ENCODE results near the gene TTYH1.

DNA sequence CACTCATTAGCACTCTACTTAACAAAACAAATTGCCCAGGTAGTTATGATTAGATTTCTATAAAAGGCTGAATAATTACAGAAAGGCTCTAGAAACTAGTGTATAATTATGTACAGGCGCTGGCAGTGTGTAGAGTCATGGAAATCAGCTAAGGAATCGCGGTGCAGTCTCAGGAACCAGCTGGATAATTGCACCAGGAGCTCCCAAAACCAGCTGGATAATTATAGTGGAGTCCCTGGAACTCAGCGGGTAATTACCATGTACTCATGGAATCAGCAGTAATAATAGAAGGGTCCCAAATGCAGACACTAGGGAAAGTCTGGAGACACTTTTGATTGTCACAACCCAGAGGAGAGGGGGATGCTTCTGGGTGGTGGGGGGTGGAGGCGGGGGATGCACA lies 23.2 kb upstream of the TTYH1 start:
- TF ChIP-seq CTCF (IDR thresholded peaks at IDR 0.05): no peak
- no peak for TF ChIP-seq MAFK (IDR thresholded peaks at IDR 0.05; ENCODE audit: partially characterized antibody)
- TF ChIP-seq RARB (CRISPR knock-in tag; IDR thresholded peaks at IDR 0.05): no peak
- TF ChIP-seq CHD4 (IDR thresholded peaks at IDR 0.05; ENCODE audit: borderline replicate concordance): no peak
- TF ChIP-seq POLR2A (IDR thresholded peaks at IDR 0.05; ENCODE audit: low read length): no peak
- no peak for TF ChIP-seq HDAC2 (IDR thresholded peaks at IDR 0.05)
